Liver (tissue), 9 donors: ENCODE measurements around the gene PNMA8C. TPM values are rescaled to one million over a fixed set of nuclear protein-coding genes. Genes with fewer than 3 reads are reported as not detected.

ENCODE experiments used
- DNase-seq: peaks from one replicate; pipeline ENCODE4 v3.0.0-alpha.2; 2017; ENCODE audit warnings: low spot score
- H3K27ac ChIP-seq, 2 donors: one replicate each; pipeline ENCODE4 v1.7.0; 2013; ENCODE audit warnings: inconsistent platforms in 2 of 2, low read length in 2 of 2, control low read depth in 1 of 2, low read depth in 1 of 2, mild to moderate bottlenecking in 1 of 2
- H3K27me3 ChIP-seq, 4 donors: one replicate each; pipeline versions ENCODE4 v1.6.1 to v1.7.0; 2013; ENCODE audit warnings: low read length in 3 of 4, inconsistent platforms in 1 of 4, mild to moderate bottlenecking in 1 of 4, moderate library complexity in 1 of 4; ENCODE audit not compliant: control insufficient read depth in 4 of 4, insufficient read depth in 4 of 4
- H3K36me3 ChIP-seq, 4 donors: one replicate each; pipeline versions ENCODE4 v1.6.1 to v1.7.0; 2013; ENCODE audit warnings: low read length in 3 of 4, mild to moderate bottlenecking in 3 of 4, low read depth in 1 of 4, moderate library complexity in 1 of 4; ENCODE audit not compliant: control insufficient read depth in 4 of 4, insufficient read depth in 3 of 4
- H3K4me1 ChIP-seq, 4 donors: one replicate each; pipeline versions ENCODE4 v1.6.1 to v1.7.0; 2013; ENCODE audit warnings: low read length in 3 of 4, mild to moderate bottlenecking in 3 of 4, moderate library complexity in 1 of 4; ENCODE audit not compliant: control insufficient read depth in 4 of 4, insufficient read depth in 4 of 4
- H3K4me3 ChIP-seq, 3 donors: one replicate each; pipeline versions ENCODE4 v1.6.1 to v1.7.0; 2013; ENCODE audit warnings: low read length in 3 of 3, control low read depth in 1 of 3, low read depth in 1 of 3, mild to moderate bottlenecking in 1 of 3
- H3K9ac ChIP-seq, 2 donors: one replicate each; pipeline ENCODE4 v1.7.0; 2013; ENCODE audit warnings: low read length in 2 of 2, mild to moderate bottlenecking in 2 of 2, moderate library complexity in 2 of 2, control low read depth in 1 of 2, low read depth in 1 of 2
- H3K9me3 ChIP-seq, 4 donors: one replicate each; pipeline versions ENCODE4 v1.6.1 to v1.7.0; 2013; ENCODE audit warnings: low read length in 3 of 4; ENCODE audit not compliant: control insufficient read depth in 4 of 4
- EGR1 ChIP-seq, 2 donors: IDR thresholded peaks; 2 replicates each; pipeline ENCODE4 v1.6.1; 2016 to 2018; ENCODE audit warnings: antibody characterized with exemption in 2 of 2, low read depth in 2 of 2
- FOXA1 ChIP-seq: IDR thresholded peaks from 2 replicates; pipeline ENCODE4 v1.6.1; 2016; ENCODE audit warnings: antibody characterized with exemption
- FOXA2 ChIP-seq: IDR thresholded peaks from 2 replicates; pipeline ENCODE4 v1.6.1; 2016; ENCODE audit warnings: antibody characterized with exemption
- GABPA ChIP-seq, 2 donors: IDR thresholded peaks in 1 of 2; conservative IDR thresholded peaks in 1 of 2; 2 replicates each; pipeline ENCODE4 v1.6.1; 2016; ENCODE audit warnings: antibody characterized with exemption in 2 of 2, mild to moderate bottlenecking in 1 of 2, moderate library complexity in 1 of 2
- HNF4A ChIP-seq, 2 donors: conservative IDR thresholded peaks; 2 replicates each; pipeline ENCODE4 v1.6.1; 2016; ENCODE audit warnings: antibody characterized with exemption in 2 of 2, mild to moderate bottlenecking in 2 of 2
- HNF4G ChIP-seq: IDR thresholded peaks from 2 replicates; pipeline ENCODE4 v1.6.1; 2016; ENCODE audit warnings: antibody characterized with exemption
- JUND ChIP-seq, 2 donors: IDR thresholded peaks; 2 replicates each; pipeline ENCODE4 v1.6.1; 2016; ENCODE audit warnings: antibody characterized with exemption in 2 of 2
- NR2F2 ChIP-seq: IDR thresholded peaks from 2 replicates; pipeline ENCODE4 v1.6.1; 2016; ENCODE audit warnings: antibody characterized with exemption
- RAD21 ChIP-seq, 2 donors: IDR thresholded peaks; 2 replicates each; pipeline ENCODE4 v1.6.1; 2016; ENCODE audit warnings: antibody characterized with exemption in 2 of 2, mild to moderate bottlenecking in 2 of 2
- RXRA ChIP-seq, 2 donors: IDR thresholded peaks; 2 replicates each; pipeline ENCODE4 v1.6.1; 2017 to 2018; ENCODE audit warnings: antibody characterized with exemption in 2 of 2, mild to moderate bottlenecking in 1 of 2
- SP1 ChIP-seq: IDR thresholded peaks from 2 replicates; pipeline ENCODE4 v1.6.1; 2018; ENCODE audit warnings: antibody characterized with exemption, mild to moderate bottlenecking
- TAF1 ChIP-seq: conservative IDR thresholded peaks from 2 replicates; pipeline ENCODE4 v1.6.1; 2016; ENCODE audit warnings: antibody characterized with exemption, mild to moderate bottlenecking
- YY1 ChIP-seq: IDR thresholded peaks from 2 replicates; pipeline ENCODE4 v1.6.1; 2016; ENCODE audit warnings: antibody characterized with exemption, mild to moderate bottlenecking
- WGBS: extraction: QIAGEN DNeasy Blood & Tissue Kit; methylation state at CpG from one replicate; pipeline ENCODE4 v1.1.7; 2013; 5-methylcytosine and 5-hydroxymethylcytosine counted together
- polyA plus RNA-seq, 2 donors: library from polyadenylated mRNA; stranded (reverse) in 1 of 2; unstranded in 1 of 2; fragments of 200-250 nt in 1 of 2; fragments of >200 nt in 1 of 2; fragmentation: Nextera tagmentation in 1 of 2; extraction: Ambion mirVana in 1 of 2; gene quantifications; one replicate each; pipeline versions ENCODE4 v1.2.1 to v1.2.3, GENCODE V29; 2013 to 2015
- total RNA-seq, 2 donors: library from RNA; depleted of rRNA; stranded (reverse); fragments of >200 nt; gene quantifications; one replicate each; pipeline ENCODE4 v1.2.3, GENCODE V29; 2014
- TF ChIP-seq, protein P1 (sequence below): fragments of 150-350 bp; IDR thresholded peaks from 2 replicates; pipeline ENCODE4 v1.5.1; 2017; ENCODE audit warnings: improper control_type of control experiment, low read depth, low read length; ENCODE audit not compliant: missing input control
- TF ChIP-seq, protein P2 (sequence below): IDR thresholded peaks from 2 replicates; pipeline ENCODE4 v1.6.1; 2016; ENCODE audit warnings: antibody characterized with exemption, mild to moderate bottlenecking
- TF ChIP-seq, protein P3 (sequence below): IDR thresholded peaks from 2 replicates; pipeline ENCODE4 v1.6.1; 2016; ENCODE audit warnings: antibody characterized with exemption
- TF ChIP-seq, protein P4 (sequence below): IDR thresholded peaks from 2 replicates; pipeline ENCODE4 v1.6.1; 2016; ENCODE audit warnings: antibody characterized with exemption
- TF ChIP-seq, protein P5 (sequence below): IDR thresholded peaks from 2 replicates; pipeline ENCODE4 v1.6.1; 2016; ENCODE audit warnings: antibody characterized with exemption
- donor health status: healthy.
- donor health status: healthy.
- donor health status: healthy.
- donor health status: healthy.
- donor health status: healthy.

The PNMA8C gene
- total and polyA plus RNA-seq, 4 donors = under 0.01 TPM; not detected in 3

DNA sequence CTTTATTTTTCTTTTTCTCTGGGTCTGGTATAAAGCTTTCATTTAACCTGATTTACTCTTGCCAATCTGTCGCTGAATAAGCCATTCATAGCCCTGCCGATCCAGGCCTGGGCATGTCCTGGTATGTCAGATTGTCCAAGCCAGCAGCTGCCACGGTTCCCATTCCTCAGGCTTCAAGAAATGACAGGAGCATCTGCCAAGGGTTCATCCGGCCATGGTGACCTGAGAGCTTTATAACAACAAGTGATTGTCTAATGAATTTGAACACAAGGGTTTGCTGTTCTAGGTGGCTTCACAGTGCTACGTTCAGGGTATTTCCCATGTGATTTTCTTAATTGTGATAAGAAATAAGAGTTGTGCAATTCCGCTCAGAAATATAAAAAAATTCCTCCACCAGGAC is 22.6 kb upstream of the PNMA8C start:
- H3K9ac ChIP-seq = no peak overlapping the region

DNA sequence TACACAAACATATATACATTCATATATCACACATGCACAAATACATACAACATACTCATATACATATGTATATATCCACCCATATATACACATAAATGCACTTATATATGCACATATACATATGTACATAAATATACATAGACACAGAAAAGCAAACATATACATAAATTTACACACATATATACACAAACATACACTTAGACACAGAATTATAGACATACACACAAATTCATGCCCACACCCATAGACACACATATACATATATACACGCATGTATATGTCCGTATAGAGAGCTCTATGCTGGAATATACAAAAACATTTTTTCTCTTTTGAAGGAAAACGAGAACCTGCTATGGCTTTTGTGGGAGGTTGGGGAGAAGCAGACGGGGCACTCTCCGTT is 22.0 kb upstream of the PNMA8C start:
- DNase-seq = no peak
- H3K27me3 ChIP-seq = no peaks in the 10 kb centered on the region
- H3K27ac ChIP-seq = no peak overlapping the region
- no peak overlapping the region for H3K4me3 ChIP-seq
- no peak for TF ChIP-seq TAF1
- TF ChIP-seq RAD21 (IDR thresholded peaks at IDR 0.05) = no peak
- TF ChIP-seq, protein P1, sequence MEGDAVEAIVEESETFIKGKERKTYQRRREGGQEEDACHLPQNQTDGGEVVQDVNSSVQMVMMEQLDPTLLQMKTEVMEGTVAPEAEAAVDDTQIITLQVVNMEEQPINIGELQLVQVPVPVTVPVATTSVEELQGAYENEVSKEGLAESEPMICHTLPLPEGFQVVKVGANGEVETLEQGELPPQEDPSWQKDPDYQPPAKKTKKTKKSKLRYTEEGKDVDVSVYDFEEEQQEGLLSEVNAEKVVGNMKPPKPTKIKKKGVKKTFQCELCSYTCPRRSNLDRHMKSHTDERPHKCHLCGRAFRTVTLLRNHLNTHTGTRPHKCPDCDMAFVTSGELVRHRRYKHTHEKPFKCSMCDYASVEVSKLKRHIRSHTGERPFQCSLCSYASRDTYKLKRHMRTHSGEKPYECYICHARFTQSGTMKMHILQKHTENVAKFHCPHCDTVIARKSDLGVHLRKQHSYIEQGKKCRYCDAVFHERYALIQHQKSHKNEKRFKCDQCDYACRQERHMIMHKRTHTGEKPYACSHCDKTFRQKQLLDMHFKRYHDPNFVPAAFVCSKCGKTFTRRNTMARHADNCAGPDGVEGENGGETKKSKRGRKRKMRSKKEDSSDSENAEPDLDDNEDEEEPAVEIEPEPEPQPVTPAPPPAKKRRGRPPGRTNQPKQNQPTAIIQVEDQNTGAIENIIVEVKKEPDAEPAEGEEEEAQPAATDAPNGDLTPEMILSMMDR = no peak
- TF ChIP-seq, protein P2, sequence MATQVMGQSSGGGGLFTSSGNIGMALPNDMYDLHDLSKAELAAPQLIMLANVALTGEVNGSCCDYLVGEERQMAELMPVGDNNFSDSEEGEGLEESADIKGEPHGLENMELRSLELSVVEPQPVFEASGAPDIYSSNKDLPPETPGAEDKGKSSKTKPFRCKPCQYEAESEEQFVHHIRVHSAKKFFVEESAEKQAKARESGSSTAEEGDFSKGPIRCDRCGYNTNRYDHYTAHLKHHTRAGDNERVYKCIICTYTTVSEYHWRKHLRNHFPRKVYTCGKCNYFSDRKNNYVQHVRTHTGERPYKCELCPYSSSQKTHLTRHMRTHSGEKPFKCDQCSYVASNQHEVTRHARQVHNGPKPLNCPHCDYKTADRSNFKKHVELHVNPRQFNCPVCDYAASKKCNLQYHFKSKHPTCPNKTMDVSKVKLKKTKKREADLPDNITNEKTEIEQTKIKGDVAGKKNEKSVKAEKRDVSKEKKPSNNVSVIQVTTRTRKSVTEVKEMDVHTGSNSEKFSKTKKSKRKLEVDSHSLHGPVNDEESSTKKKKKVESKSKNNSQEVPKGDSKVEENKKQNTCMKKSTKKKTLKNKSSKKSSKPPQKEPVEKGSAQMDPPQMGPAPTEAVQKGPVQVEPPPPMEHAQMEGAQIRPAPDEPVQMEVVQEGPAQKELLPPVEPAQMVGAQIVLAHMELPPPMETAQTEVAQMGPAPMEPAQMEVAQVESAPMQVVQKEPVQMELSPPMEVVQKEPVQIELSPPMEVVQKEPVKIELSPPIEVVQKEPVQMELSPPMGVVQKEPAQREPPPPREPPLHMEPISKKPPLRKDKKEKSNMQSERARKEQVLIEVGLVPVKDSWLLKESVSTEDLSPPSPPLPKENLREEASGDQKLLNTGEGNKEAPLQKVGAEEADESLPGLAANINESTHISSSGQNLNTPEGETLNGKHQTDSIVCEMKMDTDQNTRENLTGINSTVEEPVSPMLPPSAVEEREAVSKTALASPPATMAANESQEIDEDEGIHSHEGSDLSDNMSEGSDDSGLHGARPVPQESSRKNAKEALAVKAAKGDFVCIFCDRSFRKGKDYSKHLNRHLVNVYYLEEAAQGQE = no peak
- no peak for TF ChIP-seq SP1
- TF ChIP-seq HNF4A (conservative IDR thresholded peaks at IDR 0.05) = no peak
- no peak for TF ChIP-seq EGR1 (IDR thresholded peaks at IDR 0.05; ENCODE audit: low read depth in 2 of 2)
- TF ChIP-seq NR2F2 = no peak
- TF ChIP-seq, protein P3, sequence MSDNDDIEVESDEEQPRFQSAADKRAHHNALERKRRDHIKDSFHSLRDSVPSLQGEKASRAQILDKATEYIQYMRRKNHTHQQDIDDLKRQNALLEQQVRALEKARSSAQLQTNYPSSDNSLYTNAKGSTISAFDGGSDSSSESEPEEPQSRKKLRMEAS = no peak
- no peak for TF ChIP-seq FOXA2
- TF ChIP-seq, protein P4, sequence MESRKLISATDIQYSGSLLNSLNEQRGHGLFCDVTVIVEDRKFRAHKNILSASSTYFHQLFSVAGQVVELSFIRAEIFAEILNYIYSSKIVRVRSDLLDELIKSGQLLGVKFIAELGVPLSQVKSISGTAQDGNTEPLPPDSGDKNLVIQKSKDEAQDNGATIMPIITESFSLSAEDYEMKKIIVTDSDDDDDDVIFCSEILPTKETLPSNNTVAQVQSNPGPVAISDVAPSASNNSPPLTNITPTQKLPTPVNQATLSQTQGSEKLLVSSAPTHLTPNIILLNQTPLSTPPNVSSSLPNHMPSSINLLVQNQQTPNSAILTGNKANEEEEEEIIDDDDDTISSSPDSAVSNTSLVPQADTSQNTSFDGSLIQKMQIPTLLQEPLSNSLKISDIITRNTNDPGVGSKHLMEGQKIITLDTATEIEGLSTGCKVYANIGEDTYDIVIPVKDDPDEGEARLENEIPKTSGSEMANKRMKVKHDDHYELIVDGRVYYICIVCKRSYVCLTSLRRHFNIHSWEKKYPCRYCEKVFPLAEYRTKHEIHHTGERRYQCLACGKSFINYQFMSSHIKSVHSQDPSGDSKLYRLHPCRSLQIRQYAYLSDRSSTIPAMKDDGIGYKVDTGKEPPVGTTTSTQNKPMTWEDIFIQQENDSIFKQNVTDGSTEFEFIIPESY = no peak
- TF ChIP-seq GABPA (IDR thresholded peaks at IDR 0.05 in 1 of 2, conservative IDR thresholded peaks at IDR 0.05 in 1 of 2) = no peak
- no peak for TF ChIP-seq FOXA1
- TF ChIP-seq, protein P5, sequence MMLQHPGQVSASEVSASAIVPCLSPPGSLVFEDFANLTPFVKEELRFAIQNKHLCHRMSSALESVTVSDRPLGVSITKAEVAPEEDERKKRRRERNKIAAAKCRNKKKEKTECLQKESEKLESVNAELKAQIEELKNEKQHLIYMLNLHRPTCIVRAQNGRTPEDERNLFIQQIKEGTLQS = no peak
- TF ChIP-seq JUND (IDR thresholded peaks at IDR 0.05) = no peak
- no peak for TF ChIP-seq RXRA (IDR thresholded peaks at IDR 0.05)
- TF ChIP-seq YY1 = no peak
- no peak for TF ChIP-seq HNF4G
- H3K9me3 ChIP-seq = no peaks in the 10 kb centered on the region
- no peak overlapping the region for H3K9ac ChIP-seq
- no peaks in the 10 kb centered on the region for H3K4me1 ChIP-seq
- WGBS = 80% methylated on average over 5 of the region's 5 CpGs
- H3K36me3 ChIP-seq = no peaks in the 10 kb centered on the region

More for the DNA sequence above, 22.6 kb upstream of the PNMA8C start:
- Histone ChIP-seq H3K4me1 (no peaks in the 10 kb centered on the region), H3K27ac (no peak overlapping the region), H3K4me3 (no peak overlapping the region), H3K36me3 (no peaks in the 10 kb centered on the region), H3K9me3 (no peaks in the 10 kb centered on the region), H3K27me3 (no peaks in the 10 kb centered on the region)
- DNase-seq = no peak
- WGBS = 80% methylated on average over 6 of the region's 6 CpGs
- TF ChIP-seq JUND (IDR thresholded peaks at IDR 0.05) (no peak), SP1 (no peak), YY1 (no peak), RXRA (IDR thresholded peaks at IDR 0.05) (no peak), EGR1 (IDR thresholded peaks at IDR 0.05; ENCODE audit: low read depth in 2 of 2) (no peak), NR2F2 (no peak), TAF1 (no peak), RAD21 (IDR thresholded peaks at IDR 0.05) (no peak)
- TF ChIP-seq, protein P3 = no peak
- TF ChIP-seq, protein P1 = no peak
